Ascending aorta (tissue), 2 donors: ENCODE measurements around the gene MMEL1. TPM values are rescaled to one million over a fixed set of nuclear protein-coding genes. Genes with fewer than 3 reads are reported as not detected.

Experiments
- DNase-seq, 2 donors: peaks; one replicate each; pipeline ENCODE4 v3.0.0-alpha.2; 2019; ENCODE audit warnings: low spot score in 2 of 2
- H3K27ac ChIP-seq, 2 donors: fragments of 200-600 bp; sonication (generic); one replicate each; pipeline ENCODE4 v1.5.1; 2016 to 2017; ENCODE audit warnings: mild to moderate bottlenecking in 1 of 2
- H3K27me3 ChIP-seq: fragments of 200-600 bp; sonication (generic); one replicate; pipeline ENCODE4 v1.5.1; 2017
- H3K36me3 ChIP-seq, 2 donors: fragments of 200-600 bp; sonication (generic); one replicate each; pipeline ENCODE4 v1.5.1; 2016
- H3K4me1 ChIP-seq, 2 donors: fragments of 200-600 bp; sonication (generic); one replicate each; pipeline ENCODE4 v1.5.1; 2016 to 2017; ENCODE audit warnings: mild to moderate bottlenecking in 1 of 2
- H3K4me3 ChIP-seq, 2 donors: fragments of 200-600 bp; sonication (generic); one replicate each; pipeline ENCODE4 v1.5.1; 2016 to 2017; ENCODE audit warnings: mild to moderate bottlenecking in 1 of 2
- H3K9me3 ChIP-seq, 2 donors: fragments of 200-600 bp; sonication (generic); one replicate each; pipeline ENCODE4 v1.5.1; 2016
- intact Hi-C: fragments of 100-400 bp; cut with DNase I; formaldehyde crosslinking; loops from one replicate; pipeline ENCODE4 v1.15.1; 2023
- total RNA-seq: library from RNA; depleted of rRNA; stranded (reverse); fragments of >200 nt; gene quantifications from one replicate; pipeline ENCODE4 v1.1.0, GENCODE V29; 2016
- TF ChIP-seq, protein P1 (sequence below), 3 experiments: fragments of 200-600 bp in 2 of 3; fragments of 450-650 bp in 1 of 3; sonication (generic) in 2 of 3; IDR thresholded peaks; one replicate each; pipeline ENCODE4 v1.5.1; 2016 to 2019; ENCODE audit warnings: antibody characterized with exemption in 3 of 3, mild to moderate bottlenecking in 1 of 3, moderate library complexity in 1 of 3

MMEL1 gene
- total RNA-seq, 1 donor from 2014 or later: not detected

DNA sequence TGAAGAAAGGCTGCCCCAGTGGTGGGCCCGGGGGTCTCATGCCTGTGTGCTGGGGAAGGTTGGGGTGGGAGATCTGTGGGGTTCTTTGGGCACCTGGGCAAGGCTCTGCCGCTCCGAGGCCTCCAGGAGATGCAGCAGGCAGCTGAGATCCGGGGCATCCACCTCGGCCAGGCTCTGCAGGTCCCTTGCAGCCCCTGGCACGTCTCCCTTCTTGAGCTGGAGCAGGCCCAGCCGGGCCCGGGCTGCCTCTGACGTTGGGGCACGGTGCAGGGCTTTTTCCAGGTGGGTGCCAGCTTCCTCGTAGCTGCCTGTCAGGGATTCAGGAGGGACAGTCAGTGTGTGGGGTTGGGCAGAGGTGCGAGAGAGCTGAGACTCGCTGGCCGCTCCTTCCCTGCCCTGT is 11.4 kb upstream of the MMEL1 start:
- intact Hi-C loops: no loop called here
- TF ChIP-seq, protein P1, sequence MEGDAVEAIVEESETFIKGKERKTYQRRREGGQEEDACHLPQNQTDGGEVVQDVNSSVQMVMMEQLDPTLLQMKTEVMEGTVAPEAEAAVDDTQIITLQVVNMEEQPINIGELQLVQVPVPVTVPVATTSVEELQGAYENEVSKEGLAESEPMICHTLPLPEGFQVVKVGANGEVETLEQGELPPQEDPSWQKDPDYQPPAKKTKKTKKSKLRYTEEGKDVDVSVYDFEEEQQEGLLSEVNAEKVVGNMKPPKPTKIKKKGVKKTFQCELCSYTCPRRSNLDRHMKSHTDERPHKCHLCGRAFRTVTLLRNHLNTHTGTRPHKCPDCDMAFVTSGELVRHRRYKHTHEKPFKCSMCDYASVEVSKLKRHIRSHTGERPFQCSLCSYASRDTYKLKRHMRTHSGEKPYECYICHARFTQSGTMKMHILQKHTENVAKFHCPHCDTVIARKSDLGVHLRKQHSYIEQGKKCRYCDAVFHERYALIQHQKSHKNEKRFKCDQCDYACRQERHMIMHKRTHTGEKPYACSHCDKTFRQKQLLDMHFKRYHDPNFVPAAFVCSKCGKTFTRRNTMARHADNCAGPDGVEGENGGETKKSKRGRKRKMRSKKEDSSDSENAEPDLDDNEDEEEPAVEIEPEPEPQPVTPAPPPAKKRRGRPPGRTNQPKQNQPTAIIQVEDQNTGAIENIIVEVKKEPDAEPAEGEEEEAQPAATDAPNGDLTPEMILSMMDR (IDR thresholded peaks at IDR 0.05): no peak
- H3K4me1 ChIP-seq: peaks cover 8 to 18% of the 10 kb centered on the region in 2 donors
- H3K9me3 ChIP-seq: peaks cover 13 to 16% of the 10 kb centered on the region in 2 donors
- no peak overlapping the region for H3K27ac ChIP-seq
- H3K36me3 ChIP-seq: no peaks in the 10 kb centered on the region
- H3K4me3 ChIP-seq: no peak overlapping the region
- H3K27me3 ChIP-seq: no peaks in the 10 kb centered on the region
- peak in 1 of 2 donors; percentile 51 for DNase-seq

DNA sequence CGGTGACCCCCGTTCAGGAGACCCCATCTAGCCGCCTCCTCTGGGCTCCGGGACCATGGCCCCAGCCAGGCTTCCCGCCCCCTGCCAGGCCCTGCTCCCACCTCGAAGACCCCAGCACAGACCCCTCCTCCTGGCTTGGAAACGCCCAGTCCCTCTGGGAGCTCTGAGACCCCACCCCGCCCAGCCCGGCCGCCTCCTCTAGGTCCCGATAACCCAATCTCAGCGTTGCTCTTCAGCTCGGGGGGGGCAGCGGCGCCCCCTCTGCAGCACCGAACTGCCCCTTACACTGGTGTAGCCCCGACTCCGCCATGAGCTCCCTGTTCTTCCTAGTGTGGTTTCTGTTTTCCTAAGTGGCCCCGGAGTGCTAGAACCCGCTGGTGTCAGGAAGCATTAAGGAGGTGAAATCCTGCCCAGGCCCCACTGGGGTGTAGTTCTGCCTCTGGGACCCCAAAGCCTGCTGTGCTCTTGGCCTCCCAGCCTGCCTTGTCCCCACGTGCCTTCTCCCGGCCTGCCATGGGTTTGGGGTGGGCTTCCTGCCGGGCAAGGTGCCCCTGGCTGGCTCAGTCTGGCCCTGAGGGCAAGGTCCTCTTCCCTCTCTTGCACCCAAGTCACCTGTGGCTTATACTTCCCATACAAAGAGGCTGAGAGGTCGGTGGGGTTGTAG is 10.7 kb upstream of the MMEL1 start:
- DNase-seq: no peak
- intact Hi-C loops: loop anchor here (2.0 kb wide), 3 partner anchors 57 to 231 kb away; partner anchors contain the start of genes PANK4, PEX10 and PRXL2B
- H3K9me3 ChIP-seq: peaks cover 10 to 16% of the 10 kb centered on the region in 2 donors
- TF ChIP-seq, protein P1 (IDR thresholded peaks at IDR 0.05): no peak
- peaks cover 8 to 18% of the 10 kb centered on the region in 2 donors for H3K4me1 ChIP-seq
- no peak overlapping the region for H3K27ac ChIP-seq
- H3K27me3 ChIP-seq: no peaks in the 10 kb centered on the region
- H3K36me3 ChIP-seq: no peaks in the 10 kb centered on the region
- peak overlapping the region; percentile 74 to 86 for H3K4me3 ChIP-seq

DNA sequence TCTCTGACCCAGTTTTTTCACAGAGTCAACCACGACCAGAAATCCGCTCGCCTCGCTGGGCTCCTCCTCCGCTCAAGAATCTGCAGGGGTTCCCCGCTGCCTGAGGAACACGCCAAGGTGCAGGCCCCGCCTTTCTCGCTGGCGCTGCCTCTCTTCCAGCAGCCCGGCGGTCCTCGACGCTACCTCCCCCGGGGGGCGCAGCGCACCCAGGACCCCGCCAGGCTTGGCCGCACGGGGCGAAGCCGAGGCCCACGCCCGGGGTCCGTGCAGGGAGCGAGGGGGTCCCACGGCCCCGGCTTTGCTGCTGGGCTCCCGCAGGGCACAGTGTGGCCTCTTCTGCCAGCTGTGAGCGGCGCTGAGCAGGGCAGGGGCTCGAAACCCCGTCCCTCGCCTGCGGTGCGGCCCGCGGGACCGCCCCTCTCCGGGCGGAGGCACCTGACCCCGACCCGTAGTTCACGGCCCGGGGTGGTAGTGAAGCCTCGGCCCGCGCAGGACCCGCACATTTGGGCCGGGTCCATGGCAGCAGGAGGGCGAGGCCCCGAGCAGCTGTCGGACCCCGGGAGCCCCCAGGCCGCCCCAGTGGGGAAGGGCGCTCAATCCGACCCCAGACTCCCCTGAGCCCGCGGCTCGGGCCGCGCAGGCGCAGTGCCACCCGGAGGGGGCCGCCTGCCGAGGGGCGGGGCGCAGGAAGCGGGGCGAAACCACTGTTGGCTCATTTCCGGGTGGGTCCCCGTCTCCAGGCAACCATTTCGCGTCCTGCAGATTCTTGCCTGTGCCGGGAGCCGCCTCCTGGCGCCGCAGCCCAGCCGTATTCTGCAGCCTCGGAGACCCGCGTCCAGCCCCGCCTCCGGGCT is 10.0 kb upstream of the MMEL1 start:
- H3K27ac ChIP-seq: peak overlapping the region; percentile 45 to 48
- H3K9me3 ChIP-seq: peaks cover 7 to 12% of the 10 kb centered on the region in 2 donors
- no peaks in the 10 kb centered on the region for H3K36me3 ChIP-seq
- H3K4me1 ChIP-seq: peaks cover 8 to 18% of the 10 kb centered on the region in 2 donors
- no peaks in the 10 kb centered on the region for H3K27me3 ChIP-seq
- DNase-seq: peak; percentile 64 to 92
- TF ChIP-seq, protein P1 (IDR thresholded peaks at IDR 0.05): peak in 1 of 3 experiments; percentile 5
- H3K4me3 ChIP-seq: peak overlapping the region; percentile 74 to 86
- intact Hi-C loops: loop anchor here (2.0 kb wide), 3 partner anchors 56 to 230 kb away; partner anchors contain the start of genes PANK4, PEX10 and PRXL2B

DNA sequence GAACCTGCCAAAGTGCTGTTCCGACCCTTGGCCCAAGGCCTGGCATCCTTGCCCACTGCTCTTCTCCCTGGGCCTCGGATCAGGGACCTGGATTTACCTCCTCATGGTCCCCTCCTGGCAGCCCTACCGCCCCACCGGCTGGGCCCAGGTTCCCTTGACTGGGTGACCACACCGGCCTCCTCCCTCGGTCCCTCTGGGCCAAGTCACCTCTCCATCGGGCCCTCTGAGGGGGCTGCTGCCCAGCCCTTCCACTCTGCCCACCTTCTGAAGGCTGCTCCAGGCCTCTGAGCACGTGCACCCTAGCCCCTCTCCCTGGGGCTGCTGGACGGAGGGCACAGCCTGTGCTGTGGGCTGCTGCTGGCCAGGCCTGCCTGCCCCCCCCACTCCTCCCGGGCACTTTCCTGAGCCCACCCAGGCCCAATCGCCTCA is 9.3 kb upstream of the MMEL1 start:
- Histone ChIP-seq H3K9me3 (peaks cover 6 to 7% of the 10 kb centered on the region in 2 donors), H3K36me3 (no peaks in the 10 kb centered on the region), H3K27ac (peak overlapping the region in 1 of 2 donors; percentile 45), H3K4me3 (peak overlapping the region; percentile 74 to 86), H3K4me1 (peaks cover 8 to 18% of the 10 kb centered on the region in 2 donors), H3K27me3 (no peaks in the 10 kb centered on the region)
- TF ChIP-seq, protein P1 (IDR thresholded peaks at IDR 0.05): no peak
- intact Hi-C loops: loop anchor here (2.0 kb wide), 3 partner anchors 55 to 229 kb away; partner anchors contain the start of genes PANK4, PEX10 and PRXL2B
- DNase-seq: peak in 1 of 2 donors; percentile 60

DNA sequence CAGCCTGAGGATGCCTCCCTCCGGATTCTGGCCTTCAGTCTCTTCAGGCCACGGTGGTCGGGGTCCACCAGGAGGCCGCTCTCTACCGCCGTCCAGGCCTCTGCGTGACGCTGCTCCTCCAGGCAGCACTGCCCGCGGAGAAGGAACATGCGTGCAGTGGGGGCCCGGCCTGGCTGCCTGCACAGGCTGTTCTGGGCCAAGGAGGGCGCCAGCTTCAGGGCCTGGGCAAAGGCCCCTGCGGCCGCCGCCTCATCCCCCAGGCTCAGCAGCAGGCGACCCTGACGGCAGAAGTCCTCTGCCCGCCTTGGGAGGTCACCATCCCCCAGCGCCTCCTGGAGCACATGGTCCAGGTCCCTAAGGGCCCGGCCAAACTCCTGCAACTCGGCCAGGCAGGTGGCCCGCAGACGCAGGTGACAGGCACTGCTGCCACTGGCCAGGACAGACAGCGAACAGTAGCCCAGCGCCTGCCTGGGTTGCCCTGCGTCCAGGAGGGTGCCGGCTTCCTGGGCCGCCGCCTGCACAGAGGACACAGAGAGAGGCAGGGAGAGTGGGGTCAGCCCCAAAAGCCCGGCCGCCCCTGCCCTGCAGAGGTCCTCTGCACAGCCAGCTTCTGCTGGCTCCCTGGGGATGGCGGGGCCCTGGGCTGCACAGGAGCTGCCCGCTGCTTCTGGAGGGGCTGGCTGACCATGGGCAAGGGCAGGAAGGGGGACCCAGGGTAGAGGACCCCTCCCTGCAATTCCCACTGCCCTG is 8.7 kb upstream of the MMEL1 start:
- Histone ChIP-seq H3K4me1 (peaks cover 8 to 18% of the 10 kb centered on the region in 2 donors), H3K4me3 (peak overlapping the region; percentile 74 to 86), H3K27me3 (no peaks in the 10 kb centered on the region), H3K9me3 (peaks cover under 1 to 3% of the 10 kb centered on the region in 2 donors), H3K27ac (no peak overlapping the region), H3K36me3 (no peaks in the 10 kb centered on the region)
- peak in 1 of 2 donors; percentile 60 for DNase-seq
- TF ChIP-seq, protein P1 (IDR thresholded peaks at IDR 0.05): no peak
- intact Hi-C loops: loop anchor here (2.0 kb wide), 3 partner anchors 55 to 229 kb away; partner anchors contain the start of genes PANK4, PEX10 and PRXL2B
